Ectodermal cell (in vitro differentiated cells): ENCODE measurements around the gene MORN3.

ENCODE experiments used
- H3K27ac ChIP-seq: 2 replicates; pipeline ENCODE4 v1.7.0; 2013; ENCODE audit warnings: mild to moderate bottlenecking, low read depth, low read length; ENCODE audit not compliant: insufficient read depth, poor library complexity, severe bottlenecking
- H3K27me3 ChIP-seq: 2 replicates; pipeline ENCODE4 v1.7.0; 2013; ENCODE audit warnings: mild to moderate bottlenecking, low read length; ENCODE audit not compliant: insufficient read depth, control insufficient read depth, poor library complexity, severe bottlenecking
- H3K36me3 ChIP-seq: one replicate; pipeline ENCODE4 v1.7.0; 2013; ENCODE audit warnings: low read length; ENCODE audit not compliant: control insufficient read depth, insufficient read depth
- H3K4me1 ChIP-seq: one replicate; pipeline ENCODE4 v1.7.0; 2013; ENCODE audit warnings: low read length; ENCODE audit not compliant: control insufficient read depth, insufficient read depth
- H3K4me3 ChIP-seq: 2 replicates; pipeline ENCODE4 v1.7.0; 2013; ENCODE audit warnings: low read depth, low read length, control low read depth; ENCODE audit not compliant: insufficient read depth
- H3K9me3 ChIP-seq: 2 replicates; pipeline ENCODE4 v1.7.0; 2013; ENCODE audit warnings: mild to moderate bottlenecking, low read length, moderate library complexity; ENCODE audit not compliant: control insufficient read depth
- WGBS, 2 experiments: methylation state at CpG; one replicate each; pipeline ENCODE4 v1.1.7; 2013; ENCODE audit warnings: missing lambda C conversion rate in 2 of 2; 5-methylcytosine and 5-hydroxymethylcytosine counted together

MORN3 gene

GRCh38 chr12:121603581-121603980 lies 65.9 kb downstream of the MORN3 start:
- Histone ChIP-seq H3K27ac (no peak overlapping the region), H3K36me3 (no peaks in the 10 kb centered on the region), H3K4me1 (no peaks in the 10 kb centered on the region), H3K9me3 (no peaks in the 10 kb centered on the region), H3K27me3 (no peaks in the 10 kb centered on the region), H3K4me3 (no peak overlapping the region)
- WGBS, 2 experiments, result 91 to 92% methylated on average over 6 of the region's 6 CpGs

DNA sequence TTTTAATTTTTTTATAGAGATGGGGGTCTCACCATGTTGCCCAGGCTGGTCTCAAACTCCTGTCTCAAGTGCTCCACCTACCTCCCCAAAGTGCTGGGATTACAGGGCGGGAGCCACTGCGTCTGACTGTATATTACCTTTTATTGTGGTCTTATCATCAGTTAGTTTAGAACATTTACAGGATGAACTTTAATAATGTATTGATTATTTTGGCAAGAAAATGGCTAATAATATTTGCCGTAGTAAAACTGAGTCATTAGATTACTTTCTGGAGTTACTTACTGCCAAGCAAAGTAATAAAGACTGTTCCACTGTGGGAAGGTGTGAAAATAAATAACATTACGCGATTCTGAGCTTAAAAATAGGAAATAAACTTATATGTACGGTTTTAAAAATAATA lies 66.7 kb downstream of the MORN3 start:
- Histone ChIP-seq H3K27ac (no peak overlapping the region), H3K27me3 (no peaks in the 10 kb centered on the region), H3K36me3 (no peaks in the 10 kb centered on the region), H3K4me1 (no peaks in the 10 kb centered on the region), H3K9me3 (no peaks in the 10 kb centered on the region), H3K4me3 (no peak overlapping the region)
- WGBS, 2 experiments, result 97 to 99% methylated on average over 6 of the region's 6 CpGs

GRCh38 chr12:121600702-121601336 lies 68.6 kb downstream of the MORN3 start:
- Histone ChIP-seq H3K4me1 (no peaks in the 10 kb centered on the region), H3K27me3 (no peaks in the 10 kb centered on the region), H3K4me3 (no peak overlapping the region), H3K36me3 (no peaks in the 10 kb centered on the region), H3K27ac (no peak overlapping the region), H3K9me3 (no peaks in the 10 kb centered on the region)
- WGBS, 2 experiments, result 90 to 91% methylated on average over 6 of the region's 6 CpGs
